Right lobe of liver (tissue), 6 donors: Measurements from ENCODE around the gene SLX4IP. TPM values are rescaled to one million over a fixed set of nuclear protein-coding genes. Genes with fewer than 3 reads are reported as not detected.

Experiments used
- ATAC-seq, 4 donors: fragments of 200-7000 bp; cut with Tn5 transposase; one replicate each; pipeline ENCODE4 v1.9.1; 2020; ENCODE audit warnings: mild to moderate bottlenecking in 4 of 4, moderate library complexity in 4 of 4
- DNase-seq, 3 donors: peaks; one replicate each; pipeline ENCODE4 v3.0.0-alpha.2; 2020
- H3K27ac ChIP-seq, 3 donors: fragments of 200-600 bp; one replicate each; pipeline ENCODE4 v1.8.0; 2022
- H3K27me3 ChIP-seq, 2 donors: fragments of 200-600 bp; one replicate each; pipeline ENCODE4 v1.8.0; 2022
- H3K36me3 ChIP-seq, 4 donors: fragments of 200-600 bp; sonication (generic) in 1 of 4; one replicate each; pipeline versions ENCODE4 v1.5.1 to v1.8.0; 2017 to 2022; ENCODE audit warnings: control low read depth in 1 of 4
- H3K4me1 ChIP-seq, 4 donors: fragments of 200-600 bp; sonication (generic) in 1 of 4; one replicate each; pipeline versions ENCODE4 v1.5.1 to v1.8.0; 2017 to 2022; ENCODE audit warnings: control low read depth in 1 of 4
- H3K4me3 ChIP-seq, 3 donors: fragments of 200-600 bp; one replicate each; pipeline ENCODE4 v1.8.0; 2022
- H3K9me3 ChIP-seq, 4 donors: fragments of 200-600 bp; sonication (generic) in 1 of 4; one replicate each; pipeline versions ENCODE4 v1.5.1 to v1.8.0; 2017 to 2022; ENCODE audit warnings: control low read depth in 1 of 4
- POLR2A ChIP-seq: fragments of 450-650 bp; IDR thresholded peaks from one replicate; pipeline ENCODE4 v1.6.1; 2017; ENCODE audit warnings: antibody characterized with exemption, mild to moderate bottlenecking
- WGBS: methylation state at CpG from one replicate; pipeline ENCODE4 v1.1.6; 2018; ENCODE audit warnings: low coverage, low lambda C conversion rate; ENCODE audit not compliant: insufficient coverage; ENCODE audit errors: missing lambda C conversion rate; 5-methylcytosine and 5-hydroxymethylcytosine counted together
- intact Hi-C, 2 donors: fragments of 100-400 bp; cut with DNase I; formaldehyde crosslinking; loops; one replicate each; pipeline versions ENCODE4 v1.11.2 to v1.14.1; 2022
- total RNA-seq, 6 experiments: library from RNA; depleted of rRNA in 2 of 6; stranded (reverse); fragments of >200 nt in 2 of 6; fragmentation: NEBNext Ultra II Directional in 3 of 6; extraction: Animal tissue kit (Norgen Biotek cat#: 25700) in 3 of 6; gene quantifications; one replicate each; pipeline versions ENCODE4 v1.1.0 to v1.2.4, GENCODE V29; 2016 to 2023
- TF ChIP-seq, protein P1 (sequence below), 4 donors: fragments of 200-600 bp in 3 of 4; fragments of 450-650 bp in 1 of 4; IDR thresholded peaks; one replicate each; pipeline versions ENCODE4 v1.5.1 to v1.8.0; 2016 to 2022; ENCODE audit warnings: antibody characterized with exemption in 4 of 4, mild to moderate bottlenecking in 2 of 4
- donor health status: DM: no; HTN: yes; CAD: no.
- donor health status: DM: no; HTN: no; CAD: no.
- donor health status: DM: no; HTN: no; CAD: no.
- donor health status: DM: no; HTN: yes; CAD: no.
- donor health status: DM: no; HTN: yes; CAD: no.

Gene SLX4IP
- total RNA-seq, 6 experiments from 2014 or later: 2.0 to 4.0 (median 3.5) TPM

DNA sequence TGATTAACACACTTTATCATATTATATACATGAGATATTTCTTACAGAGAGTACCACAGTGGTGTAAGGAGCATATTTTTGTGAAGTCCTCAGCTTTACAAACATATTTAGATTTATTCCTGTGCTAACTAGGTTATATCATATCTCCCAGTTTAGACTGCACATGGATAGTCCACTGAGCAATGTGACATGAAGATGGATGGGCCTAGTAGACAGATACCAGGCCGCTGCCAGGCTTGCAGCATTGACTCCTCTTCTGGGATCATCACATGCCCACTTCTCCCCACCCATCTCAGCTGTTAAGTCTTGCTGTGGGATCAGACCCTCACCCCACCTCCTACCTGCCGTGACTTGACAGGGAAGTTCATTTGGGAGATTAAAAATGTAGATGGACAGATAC lies 95.8 kb downstream of the SLX4IP start:
- Histone ChIP-seq H3K9me3 (no peaks in the 10 kb centered on the region), H3K4me1 (no peaks in the 10 kb centered on the region), H3K4me3 (no peak overlapping the region), H3K27ac (no peak overlapping the region), H3K36me3 (no peaks in the 10 kb centered on the region), H3K27me3 (no peaks in the 10 kb centered on the region)
- TF ChIP-seq POLR2A: no peak
- TF ChIP-seq, protein P1, sequence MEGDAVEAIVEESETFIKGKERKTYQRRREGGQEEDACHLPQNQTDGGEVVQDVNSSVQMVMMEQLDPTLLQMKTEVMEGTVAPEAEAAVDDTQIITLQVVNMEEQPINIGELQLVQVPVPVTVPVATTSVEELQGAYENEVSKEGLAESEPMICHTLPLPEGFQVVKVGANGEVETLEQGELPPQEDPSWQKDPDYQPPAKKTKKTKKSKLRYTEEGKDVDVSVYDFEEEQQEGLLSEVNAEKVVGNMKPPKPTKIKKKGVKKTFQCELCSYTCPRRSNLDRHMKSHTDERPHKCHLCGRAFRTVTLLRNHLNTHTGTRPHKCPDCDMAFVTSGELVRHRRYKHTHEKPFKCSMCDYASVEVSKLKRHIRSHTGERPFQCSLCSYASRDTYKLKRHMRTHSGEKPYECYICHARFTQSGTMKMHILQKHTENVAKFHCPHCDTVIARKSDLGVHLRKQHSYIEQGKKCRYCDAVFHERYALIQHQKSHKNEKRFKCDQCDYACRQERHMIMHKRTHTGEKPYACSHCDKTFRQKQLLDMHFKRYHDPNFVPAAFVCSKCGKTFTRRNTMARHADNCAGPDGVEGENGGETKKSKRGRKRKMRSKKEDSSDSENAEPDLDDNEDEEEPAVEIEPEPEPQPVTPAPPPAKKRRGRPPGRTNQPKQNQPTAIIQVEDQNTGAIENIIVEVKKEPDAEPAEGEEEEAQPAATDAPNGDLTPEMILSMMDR (IDR thresholded peaks at IDR 0.05): no peak
- no CpG with 5 or more reads among the region's 2 CpGs for WGBS
- intact Hi-C loops: no loop called here
- DNase-seq: no peak
- ATAC-seq: no peak

DNA sequence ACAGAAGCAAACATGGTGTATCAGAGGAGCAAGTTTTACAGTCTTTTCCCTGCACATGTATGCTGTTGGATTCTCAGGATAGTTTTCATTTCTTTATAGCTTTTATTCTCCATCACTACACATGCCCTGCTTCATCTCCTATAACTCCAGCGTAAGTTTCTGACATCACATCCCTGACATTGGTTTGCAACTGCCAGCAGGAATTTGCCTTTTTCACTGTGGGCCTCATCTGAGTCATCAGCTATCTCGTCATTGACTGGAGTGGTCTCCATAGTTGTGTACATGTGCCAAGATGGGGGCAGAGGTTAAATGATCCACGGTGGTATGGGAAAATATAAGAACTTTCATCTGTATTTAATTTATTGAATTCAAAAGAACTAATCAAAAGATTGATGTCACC lies 96.7 kb downstream of the SLX4IP start:
- no peaks in the 10 kb centered on the region for H3K9me3 ChIP-seq

DNA sequence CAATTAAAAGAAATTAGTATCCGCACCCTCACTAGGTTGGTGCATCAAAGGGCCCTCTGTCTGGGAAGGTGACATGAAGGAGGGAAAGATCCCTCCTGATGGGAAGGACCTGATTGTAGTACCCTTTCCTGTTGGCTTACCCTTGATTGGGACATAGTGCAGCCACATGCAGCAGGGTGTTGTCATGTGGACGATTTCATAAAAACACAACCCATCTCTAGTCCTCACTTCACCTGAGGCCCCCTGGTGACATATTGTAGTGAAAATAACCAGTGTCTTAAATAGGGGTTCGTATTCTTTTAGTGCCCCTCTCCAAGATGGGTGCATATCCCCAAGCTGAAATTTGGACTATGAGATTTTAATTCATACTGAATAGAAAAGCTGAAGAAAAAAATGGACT lies 97.3 kb downstream of the SLX4IP start:
- no peak overlapping the region for H3K27ac ChIP-seq
- no peaks in the 10 kb centered on the region for H3K27me3 ChIP-seq
- no peak for ATAC-seq
- no peak for DNase-seq
- 62% methylated on average over 3 of the region's 3 CpGs for WGBS
- intact Hi-C loops: no loop called here
- peaks cover 0 to 8% (median 0%) of the 10 kb centered on the region in 4 donors for H3K4me1 ChIP-seq
- H3K4me3 ChIP-seq: no peak overlapping the region
- H3K36me3 ChIP-seq: no peaks in the 10 kb centered on the region
- H3K9me3 ChIP-seq: no peaks in the 10 kb centered on the region
- TF ChIP-seq, protein P1 (IDR thresholded peaks at IDR 0.05): no peak
- TF ChIP-seq POLR2A: no peak

More for the DNA sequence above, 96.7 kb downstream of the SLX4IP start:
- ATAC-seq: no peak
- no peak for TF ChIP-seq POLR2A
- TF ChIP-seq, protein P1 (IDR thresholded peaks at IDR 0.05): no peak
- H3K27me3 ChIP-seq: no peaks in the 10 kb centered on the region
- H3K4me3 ChIP-seq: no peak overlapping the region
- no peak for DNase-seq
- no peak overlapping the region for H3K27ac ChIP-seq
- 88% methylated on average over 3 of the region's 3 CpGs for WGBS
- H3K4me1 ChIP-seq: peaks cover 0 to 8% (median 0%) of the 10 kb centered on the region in 4 donors
- intact Hi-C loops: no loop called here
- H3K36me3 ChIP-seq: no peaks in the 10 kb centered on the region

DNA sequence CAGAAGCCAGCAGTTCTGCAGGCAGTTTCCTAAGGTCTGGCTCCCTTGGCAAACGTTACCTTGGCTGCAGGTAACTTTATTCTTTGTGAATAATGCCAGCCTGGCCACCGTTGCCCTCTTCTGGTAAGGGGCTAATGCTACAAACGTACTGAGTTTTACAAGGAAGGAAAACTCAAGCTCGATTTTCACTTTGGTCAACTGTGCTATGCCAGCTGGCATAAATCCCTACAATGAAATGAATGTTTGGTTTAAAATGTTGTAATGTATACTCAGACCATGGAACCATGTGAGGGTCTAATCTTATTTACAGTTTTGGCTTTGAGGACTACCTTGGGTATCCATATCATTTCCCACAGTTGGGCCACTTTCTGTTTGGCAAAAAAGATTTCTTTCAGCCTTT lies 101.4 kb downstream of the SLX4IP start:
- no peaks in the 10 kb centered on the region for H3K27me3 ChIP-seq

More for the DNA sequence above, 101.4 kb downstream of the SLX4IP start:
- H3K36me3 ChIP-seq: no peaks in the 10 kb centered on the region
- no peak overlapping the region for H3K4me3 ChIP-seq
- intact Hi-C loops: no loop called here
- 9% methylated on average over 4 of the region's 4 CpGs for WGBS
- no peak for TF ChIP-seq POLR2A
- TF ChIP-seq, protein P1 (IDR thresholded peaks at IDR 0.05): peak; percentile 51 to 62 (median 60)
- H3K27ac ChIP-seq: peak overlapping the region in 1 of 3 donors; percentile 2
- H3K4me1 ChIP-seq: peaks cover 0 to 14% (median 0%) of the 10 kb centered on the region in 4 donors
- no peaks in the 10 kb centered on the region for H3K9me3 ChIP-seq
- DNase-seq: peak; percentile 60 to 76 (median 65)
- peak; percentile 77 to 94 (median 90) for ATAC-seq
